Mesendoderm (in vitro differentiated cells): ENCODE measurements around the gene LRRIQ4.
A peak's percentile ranks its signal among the peaks of the same experiment; 100 is the strongest.

ENCODE experiments used
- DNase-seq: peaks from one replicate; pipeline ENCODE4 v3.0.0; 2013
- H2AK5ac ChIP-seq: 2 replicates; pipeline ENCODE4 v1.6.1; 2013; ENCODE audit warnings: low read length, inconsistent platforms
- H2BK120ac ChIP-seq: 2 replicates; pipeline ENCODE4 v1.6.1; 2013; ENCODE audit warnings: low read depth, mild to moderate bottlenecking, low read length, moderate library complexity, mixed read lengths
- H2BK15ac ChIP-seq: replicated peaks from 2 replicates; pipeline ENCODE4 v1.6.1; 2013; ENCODE audit warnings: low read depth, mild to moderate bottlenecking, moderate library complexity
- H2BK5ac ChIP-seq: 2 replicates; pipeline ENCODE4 v1.6.1; 2013; ENCODE audit warnings: low read length, inconsistent platforms
- H3K18ac ChIP-seq: 2 replicates; pipeline ENCODE4 v1.6.1; 2013; ENCODE audit warnings: mild to moderate bottlenecking, low read length, mixed read lengths
- H3K23ac ChIP-seq: one replicate; pipeline ENCODE4 v1.6.1; 2013; ENCODE audit warnings: low read length
- H3K27ac ChIP-seq: 2 replicates; pipeline ENCODE4 v1.5.1; 2013; ENCODE audit warnings: low read depth, mild to moderate bottlenecking, inconsistent platforms, low read length, moderate library complexity
- H3K27me3 ChIP-seq: 2 replicates; pipeline ENCODE4 v1.6.1; 2013; ENCODE audit warnings: low read length, control low read depth, mild to moderate bottlenecking, inconsistent platforms; ENCODE audit not compliant: insufficient read depth, poor library complexity
- H3K36me3 ChIP-seq: 2 replicates; pipeline ENCODE4 v1.6.1; 2013; ENCODE audit warnings: low read length, inconsistent platforms; ENCODE audit not compliant: control insufficient read depth, insufficient read depth
- H3K4ac ChIP-seq: one replicate; pipeline ENCODE4 v1.6.1; 2013; ENCODE audit warnings: low read depth, mild to moderate bottlenecking, low read length, moderate library complexity
- H3K4me1 ChIP-seq: 2 replicates; pipeline ENCODE4 v1.6.1; 2013; ENCODE audit warnings: low read depth, low read length, inconsistent platforms; ENCODE audit not compliant: control insufficient read depth
- H3K4me2 ChIP-seq: 2 replicates; pipeline ENCODE4 v1.6.1; 2013; ENCODE audit warnings: low read length
- H3K4me3 ChIP-seq: 2 replicates; pipeline ENCODE4 v1.5.1; 2013; ENCODE audit warnings: mild to moderate bottlenecking, low read length
- H3K56ac ChIP-seq: one replicate; pipeline ENCODE4 v1.6.1; 2013; ENCODE audit warnings: low read length
- H3K79me1 ChIP-seq: 2 replicates; pipeline ENCODE4 v1.6.1; 2013; ENCODE audit warnings: low read length, inconsistent platforms
- H3K79me2 ChIP-seq: 2 replicates; pipeline ENCODE4 v1.6.1; 2013; ENCODE audit warnings: mild to moderate bottlenecking, low read length; ENCODE audit not compliant: control insufficient read depth, insufficient read depth
- H3K9ac ChIP-seq: 2 replicates; pipeline ENCODE4 v1.6.1; 2013; ENCODE audit warnings: low read length, inconsistent platforms
- H4K5ac ChIP-seq: one replicate; pipeline ENCODE4 v1.6.1; 2013; ENCODE audit warnings: low read length
- H4K8ac ChIP-seq: one replicate; pipeline ENCODE4 v1.6.1; 2013; ENCODE audit warnings: low read depth, mild to moderate bottlenecking, control low read depth, low read length, moderate library complexity
- WGBS: extraction: QIAGEN DNeasy Blood & Tissue Kit; methylation state at CpG from one replicate; pipeline ENCODE4 v1.1.7; 2013; ENCODE audit warnings: low lambda C conversion rate, missing lambda C conversion rate; ENCODE audit not compliant: insufficient coverage; ENCODE audit errors: extremely low coverage; 5-methylcytosine and 5-hydroxymethylcytosine counted together

The LRRIQ4 gene

GRCh38 chr3:169850618-169851017 lies 37.9 kb downstream of the LRRIQ4 start:
- Histone ChIP-seq H3K56ac (no peak overlapping the region), H3K36me3 (no peaks in the 10 kb centered on the region), H3K4me1 (no peaks in the 10 kb centered on the region), H2BK5ac (no peak overlapping the region), H3K4me2 (no peak overlapping the region), H3K79me1 (no peaks in the 10 kb centered on the region), H3K9ac (no peak overlapping the region), H4K8ac (no peak overlapping the region), H3K4me3 (no peak overlapping the region), H3K27ac (no peak overlapping the region), H3K23ac (no peak overlapping the region), H4K5ac (no peak overlapping the region), H3K4ac (no peak overlapping the region), H2BK120ac (no peak overlapping the region), H3K18ac (no peak overlapping the region), H2BK15ac (no peak overlapping the region), H3K27me3 (no peaks in the 10 kb centered on the region), H2AK5ac (no peak overlapping the region), H3K79me2 (no peaks in the 10 kb centered on the region)
- no peak for DNase-seq

DNA sequence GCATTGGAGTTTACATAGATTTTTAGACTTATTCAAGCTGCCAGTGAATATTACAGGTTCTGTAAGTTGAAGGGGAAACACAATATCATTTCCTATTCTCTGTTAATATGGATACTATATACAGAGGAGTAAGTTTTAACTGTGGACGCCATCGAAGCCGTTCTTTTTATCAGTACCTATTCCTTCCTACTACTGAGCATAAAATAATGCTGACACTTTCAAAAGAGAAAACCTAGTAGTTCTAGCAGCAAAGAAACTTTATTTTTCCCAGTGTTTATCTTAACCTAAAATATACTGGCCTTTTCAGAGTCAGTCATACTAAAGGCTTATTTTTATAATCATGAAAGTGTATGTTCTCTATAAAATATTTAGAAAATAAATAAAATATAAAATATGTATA lies 42.8 kb downstream of the LRRIQ4 start:
- Histone ChIP-seq H3K79me2 (no peaks in the 10 kb centered on the region), H3K36me3 (no peaks in the 10 kb centered on the region), H3K27ac (no peak overlapping the region), H3K4me2 (no peak overlapping the region), H2AK5ac (no peak overlapping the region), H2BK120ac (no peak overlapping the region), H3K4ac (no peak overlapping the region), H3K27me3 (no peaks in the 10 kb centered on the region), H3K4me1 (no peaks in the 10 kb centered on the region), H2BK15ac (no peak overlapping the region), H3K4me3 (no peak overlapping the region), H2BK5ac (no peak overlapping the region), H3K18ac (no peak overlapping the region), H4K5ac (no peak overlapping the region), H4K8ac (no peak overlapping the region), H3K79me1 (no peaks in the 10 kb centered on the region), H3K23ac (no peak overlapping the region), H3K9ac (no peak overlapping the region), H3K56ac (no peak overlapping the region)
- DNase-seq, result no peak
- WGBS, result no CpG with 5 or more reads among the region's 3 CpGs

DNA sequence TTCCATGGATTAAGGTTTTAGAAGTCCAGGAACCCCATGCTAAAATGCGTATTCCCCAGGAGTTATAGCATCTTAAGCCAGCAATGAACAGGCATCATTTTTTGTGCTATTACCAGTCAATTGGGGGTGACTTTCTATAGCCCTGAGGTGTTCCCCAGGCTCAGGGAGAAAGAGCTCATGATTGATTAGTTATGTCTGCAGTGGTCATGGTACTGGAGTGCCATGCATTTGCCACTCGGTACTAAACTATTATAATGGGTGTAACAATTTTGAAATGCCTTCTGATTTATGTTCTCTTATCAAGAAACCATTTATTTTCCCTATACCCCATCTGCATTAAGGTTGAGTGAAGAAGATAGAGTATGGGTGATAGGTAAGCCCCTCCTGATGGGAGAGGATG lies 45.1 kb downstream of the LRRIQ4 start:
- Histone ChIP-seq H3K4ac (no peak overlapping the region), H3K79me2 (no peaks in the 10 kb centered on the region), H3K56ac (no peak overlapping the region), H2BK5ac (no peak overlapping the region), H3K27me3 (no peaks in the 10 kb centered on the region), H3K9ac (no peak overlapping the region), H3K79me1 (no peaks in the 10 kb centered on the region), H2BK120ac (no peak overlapping the region), H3K4me3 (no peak overlapping the region), H3K36me3 (no peaks in the 10 kb centered on the region), H3K4me2 (no peak overlapping the region), H2AK5ac (no peak overlapping the region), H3K23ac (no peak overlapping the region), H3K4me1 (no peaks in the 10 kb centered on the region), H3K27ac (no peak overlapping the region), H4K8ac (no peak overlapping the region), H3K18ac (no peak overlapping the region), H2BK15ac (no peak overlapping the region), H4K5ac (no peak overlapping the region)
- DNase-seq, result no peak
- WGBS, result no CpG with 5 or more reads among the region's 2 CpGs

DNA sequence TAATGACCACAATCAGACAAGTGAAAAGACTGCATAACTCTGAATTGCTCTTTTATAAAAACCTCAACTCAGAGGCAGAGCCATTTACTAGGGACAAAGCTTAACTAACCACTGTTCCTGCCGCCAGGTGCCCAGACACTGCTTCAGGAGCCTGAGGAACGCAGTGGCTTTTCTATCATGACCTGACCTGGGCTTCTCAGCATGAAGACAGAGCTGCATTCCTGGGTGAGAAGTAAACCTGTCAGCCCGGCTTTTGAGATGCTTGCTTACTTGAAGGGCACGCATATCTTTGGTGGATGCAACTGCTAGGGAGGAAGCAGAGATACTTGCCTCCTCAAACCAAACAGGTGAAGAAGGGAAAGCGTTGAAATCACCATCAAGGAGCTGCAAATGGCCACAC lies 49.2 kb downstream of the LRRIQ4 start:
- H3K4me3 ChIP-seq, result no peak overlapping the region
- H4K8ac ChIP-seq, result no peak overlapping the region
- H3K23ac ChIP-seq, result no peak overlapping the region
- H3K9ac ChIP-seq, result no peak overlapping the region
- H3K56ac ChIP-seq, result no peak overlapping the region
- no peak overlapping the region for H3K27ac ChIP-seq
- H3K18ac ChIP-seq, result no peak overlapping the region
- H3K4me1 ChIP-seq, result no peaks in the 10 kb centered on the region
- no peaks in the 10 kb centered on the region for H3K79me2 ChIP-seq
- H3K4ac ChIP-seq, result no peak overlapping the region
- DNase-seq, result peak; percentile 77
- H2BK15ac ChIP-seq, result no peak overlapping the region
- no peak overlapping the region for H2BK120ac ChIP-seq
- no peak overlapping the region for H3K4me2 ChIP-seq
- no peaks in the 10 kb centered on the region for H3K36me3 ChIP-seq
- H3K79me1 ChIP-seq, result no peaks in the 10 kb centered on the region
- H2BK5ac ChIP-seq, result no peak overlapping the region
- no peak overlapping the region for H2AK5ac ChIP-seq
- no peaks in the 10 kb centered on the region for H3K27me3 ChIP-seq
- no peak overlapping the region for H4K5ac ChIP-seq
- WGBS, result no CpG with 5 or more reads among the region's 5 CpGs

DNA sequence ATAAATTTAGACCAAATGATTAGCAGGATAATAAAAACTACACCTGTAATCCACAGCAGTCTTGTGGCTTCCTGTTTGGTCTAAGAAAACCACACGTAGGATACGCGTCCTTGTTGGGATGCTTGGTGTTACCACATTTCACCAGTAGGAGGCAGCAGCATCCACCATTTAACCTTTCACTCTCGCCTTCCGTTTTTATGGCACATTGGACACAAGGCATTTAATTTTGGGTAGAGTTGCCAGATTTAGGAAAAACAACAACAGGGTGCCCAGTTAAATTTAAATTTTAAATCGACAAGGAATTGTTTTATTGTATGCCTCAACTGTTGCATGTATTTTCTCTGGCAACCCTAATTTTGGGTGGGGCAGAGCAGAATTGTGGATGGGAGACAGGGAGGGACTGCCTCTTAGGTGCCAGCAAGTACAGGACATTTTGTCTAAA lies 50.8 kb downstream of the LRRIQ4 start:
- no peak overlapping the region for H3K27ac ChIP-seq
- H3K23ac ChIP-seq, result no peak overlapping the region
- DNase-seq, result peak; percentile 82
- H3K9ac ChIP-seq, result no peak overlapping the region
- no peak overlapping the region for H3K4me2 ChIP-seq
- H4K8ac ChIP-seq, result no peak overlapping the region
- H3K36me3 ChIP-seq, result no peaks in the 10 kb centered on the region
- no peak overlapping the region for H3K18ac ChIP-seq
- no peaks in the 10 kb centered on the region for H3K4me1 ChIP-seq
- no peak overlapping the region for H3K4ac ChIP-seq
- no peaks in the 10 kb centered on the region for H3K27me3 ChIP-seq
- H2BK5ac ChIP-seq, result no peak overlapping the region
- no peak overlapping the region for H2AK5ac ChIP-seq
- H3K79me2 ChIP-seq, result no peaks in the 10 kb centered on the region
- WGBS, result no CpG with 5 or more reads among the region's 6 CpGs
- no peak overlapping the region for H2BK15ac ChIP-seq
- H2BK120ac ChIP-seq, result no peak overlapping the region
- no peaks in the 10 kb centered on the region for H3K79me1 ChIP-seq
- H3K56ac ChIP-seq, result no peak overlapping the region
- H3K4me3 ChIP-seq, result no peak overlapping the region
- no peak overlapping the region for H4K5ac ChIP-seq

- Histone ChIP-seq H3K56ac (no peak overlapping the region), H3K23ac (no peak overlapping the region), H3K9ac (no peak overlapping the region), H3K79me1 (no peaks in the 10 kb centered on the region), H3K18ac (no peak overlapping the region), H3K79me2 (no peaks in the 10 kb centered on the region), H4K8ac (no peak overlapping the region), H2BK15ac (no peak overlapping the region), H2BK5ac (no peak overlapping the region), H3K4ac (no peak overlapping the region), H3K27me3 (no peaks in the 10 kb centered on the region), H2AK5ac (no peak overlapping the region), H3K27ac (no peak overlapping the region), H3K4me3 (no peak overlapping the region), H4K5ac (no peak overlapping the region), H3K4me2 (no peak overlapping the region), H2BK120ac (no peak overlapping the region), H3K36me3 (no peaks in the 10 kb centered on the region), H3K4me1 (no peaks in the 10 kb centered on the region)
- WGBS, result no CpG with 5 or more reads among the region's 2 CpGs
- DNase-seq, result no peak
These were observed 51.6 kb downstream of the LRRIQ4 start for GRCh38 chr3:169864270-169864669.
